Activated CD8-positive, alpha-beta memory T cell treated with anti-CD3 and anti-CD28 coated beads, Interleukin-2, amount 50 U/mL, for 24 hours (primary cell): ENCODE data around the gene DGCR8.

Source experiments
- DNase-seq: peaks from one replicate; pipeline ENCODE4 v3.0.0-alpha.2; 2020; ENCODE audit errors: extremely low read depth

Gene DGCR8

GRCh38 chr22:20089977-20090729 lies 10.1 kb downstream of the DGCR8 start:
- DNase-seq, result no peak

GRCh38 chr22:20090730-20091240 lies 10.7 kb downstream of the DGCR8 start:
- no peak for DNase-seq

GRCh38 chr22:20091690-20092476 lies 11.8 kb downstream of the DGCR8 start:
- DNase-seq, result no peak

- DNase-seq, result no peak
These were observed 12.4 kb downstream of the DGCR8 start for GRCh38 chr22:20092477-20092854.

- DNase-seq, result no peak
These were observed 13.6 kb downstream of the DGCR8 start for GRCh38 chr22:20093418-20094196.

- DNase-seq, result no peak
These were observed 14.3 kb downstream of the DGCR8 start for GRCh38 chr22:20094197-20094807.

GRCh38 chr22:20095521-20095920 lies 15.5 kb downstream of the DGCR8 start:
- DNase-seq, result no peak

- no peak for DNase-seq
These were observed 16.8 kb downstream of the DGCR8 start for GRCh38 chr22:20096574-20097420.

GRCh38 chr22:20099099-20099711 lies 19.2 kb downstream of the DGCR8 start:
- no peak for DNase-seq

GRCh38 chr22:20101638-20102037 lies 21.6 kb downstream of the DGCR8 start:
- no peak for DNase-seq

GRCh38 chr22:20102203-20102780 lies 22.3 kb downstream of the DGCR8 start:
- DNase-seq, result no peak

- no peak for DNase-seq
These were observed 25.6 kb downstream of the DGCR8 start for GRCh38 chr22:20105456-20106204.

GRCh38 chr22:20106205-20106848 lies 26.3 kb downstream of the DGCR8 start:
- no peak for DNase-seq

GRCh38 chr22:20106849-20107237 lies 26.8 kb downstream of the DGCR8 start:
- no peak for DNase-seq

GRCh38 chr22:20107471-20107901 lies 27.4 kb downstream of the DGCR8 start:
- no peak for DNase-seq

- DNase-seq, result no peak
These were observed 28.1 kb downstream of the DGCR8 start for GRCh38 chr22:20107951-20108756.

- no peak for DNase-seq
These were observed 28.8 kb downstream of the DGCR8 start for GRCh38 chr22:20108757-20109230.
